Measurements from ENCODE around the gene CDC42BPB.

Gene CDC42BPB, protein sequence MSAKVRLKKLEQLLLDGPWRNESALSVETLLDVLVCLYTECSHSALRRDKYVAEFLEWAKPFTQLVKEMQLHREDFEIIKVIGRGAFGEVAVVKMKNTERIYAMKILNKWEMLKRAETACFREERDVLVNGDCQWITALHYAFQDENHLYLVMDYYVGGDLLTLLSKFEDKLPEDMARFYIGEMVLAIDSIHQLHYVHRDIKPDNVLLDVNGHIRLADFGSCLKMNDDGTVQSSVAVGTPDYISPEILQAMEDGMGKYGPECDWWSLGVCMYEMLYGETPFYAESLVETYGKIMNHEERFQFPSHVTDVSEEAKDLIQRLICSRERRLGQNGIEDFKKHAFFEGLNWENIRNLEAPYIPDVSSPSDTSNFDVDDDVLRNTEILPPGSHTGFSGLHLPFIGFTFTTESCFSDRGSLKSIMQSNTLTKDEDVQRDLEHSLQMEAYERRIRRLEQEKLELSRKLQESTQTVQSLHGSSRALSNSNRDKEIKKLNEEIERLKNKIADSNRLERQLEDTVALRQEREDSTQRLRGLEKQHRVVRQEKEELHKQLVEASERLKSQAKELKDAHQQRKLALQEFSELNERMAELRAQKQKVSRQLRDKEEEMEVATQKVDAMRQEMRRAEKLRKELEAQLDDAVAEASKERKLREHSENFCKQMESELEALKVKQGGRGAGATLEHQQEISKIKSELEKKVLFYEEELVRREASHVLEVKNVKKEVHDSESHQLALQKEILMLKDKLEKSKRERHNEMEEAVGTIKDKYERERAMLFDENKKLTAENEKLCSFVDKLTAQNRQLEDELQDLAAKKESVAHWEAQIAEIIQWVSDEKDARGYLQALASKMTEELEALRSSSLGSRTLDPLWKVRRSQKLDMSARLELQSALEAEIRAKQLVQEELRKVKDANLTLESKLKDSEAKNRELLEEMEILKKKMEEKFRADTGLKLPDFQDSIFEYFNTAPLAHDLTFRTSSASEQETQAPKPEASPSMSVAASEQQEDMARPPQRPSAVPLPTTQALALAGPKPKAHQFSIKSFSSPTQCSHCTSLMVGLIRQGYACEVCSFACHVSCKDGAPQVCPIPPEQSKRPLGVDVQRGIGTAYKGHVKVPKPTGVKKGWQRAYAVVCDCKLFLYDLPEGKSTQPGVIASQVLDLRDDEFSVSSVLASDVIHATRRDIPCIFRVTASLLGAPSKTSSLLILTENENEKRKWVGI (N-terminal part only)

DNA sequence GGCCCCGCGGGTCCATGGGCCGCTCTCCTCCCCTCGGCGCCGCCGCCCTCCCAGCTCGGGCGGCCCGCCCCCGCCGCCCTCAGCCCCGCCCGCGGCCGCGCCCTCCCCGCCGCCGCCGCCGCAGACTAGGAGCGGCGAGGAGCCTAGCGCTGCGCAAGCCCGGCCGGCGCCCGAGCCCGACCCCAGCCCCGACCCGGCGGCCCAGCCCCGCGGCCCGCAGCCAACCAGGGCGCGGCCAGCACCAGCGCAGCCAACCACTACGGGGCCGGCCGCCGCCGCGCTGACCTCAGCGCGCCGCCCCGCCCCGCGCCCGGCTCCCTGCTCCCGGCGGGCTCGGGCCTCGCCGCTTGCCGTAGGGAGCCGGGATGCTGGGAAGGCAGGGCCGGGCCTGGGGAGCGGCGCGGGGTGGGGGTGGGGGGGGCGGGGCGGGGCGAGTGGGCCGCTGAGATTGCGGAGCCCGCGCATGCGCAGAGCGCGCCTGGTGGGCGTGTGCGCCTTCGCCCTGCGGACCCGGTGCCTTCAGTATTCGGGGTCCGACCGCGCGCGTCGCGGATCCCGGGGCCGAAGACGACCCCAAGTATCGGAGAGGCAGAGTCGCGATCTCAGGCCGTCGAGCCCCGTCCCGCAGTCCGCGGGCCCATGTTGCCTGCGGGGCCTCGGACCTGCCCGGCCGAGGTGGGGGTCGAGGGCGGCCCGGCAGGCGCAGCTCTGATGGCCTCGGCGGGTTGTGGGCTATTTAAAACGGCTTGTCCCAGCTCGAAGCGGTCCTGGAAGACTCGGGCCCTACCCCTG, at the start of gene CDC42BPB:
Gene CDC42BPB, minus strand, starts transcription at position 178 of the 792 bp plus-strand sequence. CDS start 376 bp downstream, outside the sequence.
- DNase-seq (ENCODE audit: low read depth in 2 of 2), result peak; percentile 25 to 63

GRCh38 chr14:103105580-103106150, 48.3 kb upstream of the CDC42BPB start:
- no peak for DNase-seq (ENCODE audit: low read depth in 2 of 2)

GRCh38 chr14:103104654-103105452, 47.5 kb upstream of the CDC42BPB start:
- peak; percentile 47 to 50 for DNase-seq (ENCODE audit: low read depth in 2 of 2)

- DNase-seq (ENCODE audit: low read depth in 2 of 2), result no peak
Observed at GRCh38 chr14:103104389-103104653, 47.0 kb upstream of the CDC42BPB start.

GRCh38 chr14:103103461-103104388, 46.4 kb upstream of the CDC42BPB start:
- no peak for DNase-seq (ENCODE audit: low read depth in 2 of 2)

DNA sequence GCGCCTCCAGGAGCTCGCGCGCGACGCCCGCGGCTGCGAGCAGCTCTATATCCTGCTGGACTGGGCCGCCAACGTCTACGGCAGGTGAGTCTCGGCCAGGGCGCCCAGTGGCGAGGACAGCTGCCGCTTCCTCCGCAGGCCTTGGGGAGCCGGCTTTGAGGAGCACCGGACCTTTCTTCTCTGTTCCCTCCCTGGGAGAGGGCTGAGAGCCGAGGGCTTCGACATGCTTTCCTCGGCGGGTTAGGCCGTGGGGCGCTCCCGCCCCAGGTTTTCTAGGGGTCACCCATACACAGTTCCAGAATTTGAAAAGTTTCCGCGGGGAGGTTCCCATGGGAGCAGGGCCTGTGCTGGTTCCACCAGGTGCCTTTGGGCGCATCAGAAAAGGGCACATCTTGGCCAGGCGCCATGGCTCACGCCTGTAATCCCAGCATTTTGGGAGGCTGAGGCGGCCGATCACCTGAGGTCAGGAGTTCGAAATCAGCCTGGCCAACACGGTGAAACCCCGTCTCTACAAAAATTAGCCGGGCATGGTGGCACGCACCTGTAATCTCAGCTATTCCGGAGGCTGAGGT, 45.4 kb upstream of the CDC42BPB start:
- no peak for DNase-seq (ENCODE audit: low read depth in 2 of 2)

DNA sequence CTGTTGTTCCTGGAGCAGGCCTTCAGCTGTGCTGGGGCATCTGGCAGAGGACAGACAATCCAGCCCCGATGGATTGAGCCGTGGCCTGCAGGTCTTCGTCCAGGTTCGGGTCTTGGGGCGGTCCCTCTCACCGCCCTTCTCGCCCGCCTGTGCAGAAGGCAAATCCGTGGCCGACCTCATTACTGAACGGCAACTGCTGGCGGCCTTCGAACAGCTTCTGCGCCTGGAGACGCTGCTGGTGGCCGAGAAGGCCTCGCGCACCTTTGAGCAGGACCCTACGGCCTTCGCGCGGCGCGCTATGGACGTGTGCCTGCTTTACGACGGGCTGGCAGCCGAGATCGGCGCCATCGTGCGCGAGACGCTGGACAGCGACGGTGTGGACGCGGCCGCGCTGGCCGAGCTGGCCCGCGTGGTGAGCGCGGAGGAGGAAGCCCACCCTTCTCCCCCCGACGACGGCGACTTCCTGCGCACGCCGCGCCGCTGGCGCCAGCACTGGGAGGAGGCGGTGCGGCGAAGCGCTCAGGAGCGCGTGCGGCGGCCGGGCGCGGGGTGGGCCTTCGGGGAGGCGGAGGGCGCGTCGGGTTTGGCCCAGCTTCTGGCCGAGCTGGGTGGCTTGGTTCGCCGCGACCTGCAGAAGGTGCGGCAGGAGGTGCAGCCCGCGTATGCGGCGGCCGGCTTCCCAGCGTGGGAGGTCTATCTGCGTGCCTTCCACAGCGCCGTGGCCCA, 44.8 kb upstream of the CDC42BPB start:
- DNase-seq (ENCODE audit: low read depth in 2 of 2), result no peak

GRCh38 chr14:103101257-103101962, 44.1 kb upstream of the CDC42BPB start:
- DNase-seq (ENCODE audit: low read depth in 2 of 2), result no peak

DNA sequence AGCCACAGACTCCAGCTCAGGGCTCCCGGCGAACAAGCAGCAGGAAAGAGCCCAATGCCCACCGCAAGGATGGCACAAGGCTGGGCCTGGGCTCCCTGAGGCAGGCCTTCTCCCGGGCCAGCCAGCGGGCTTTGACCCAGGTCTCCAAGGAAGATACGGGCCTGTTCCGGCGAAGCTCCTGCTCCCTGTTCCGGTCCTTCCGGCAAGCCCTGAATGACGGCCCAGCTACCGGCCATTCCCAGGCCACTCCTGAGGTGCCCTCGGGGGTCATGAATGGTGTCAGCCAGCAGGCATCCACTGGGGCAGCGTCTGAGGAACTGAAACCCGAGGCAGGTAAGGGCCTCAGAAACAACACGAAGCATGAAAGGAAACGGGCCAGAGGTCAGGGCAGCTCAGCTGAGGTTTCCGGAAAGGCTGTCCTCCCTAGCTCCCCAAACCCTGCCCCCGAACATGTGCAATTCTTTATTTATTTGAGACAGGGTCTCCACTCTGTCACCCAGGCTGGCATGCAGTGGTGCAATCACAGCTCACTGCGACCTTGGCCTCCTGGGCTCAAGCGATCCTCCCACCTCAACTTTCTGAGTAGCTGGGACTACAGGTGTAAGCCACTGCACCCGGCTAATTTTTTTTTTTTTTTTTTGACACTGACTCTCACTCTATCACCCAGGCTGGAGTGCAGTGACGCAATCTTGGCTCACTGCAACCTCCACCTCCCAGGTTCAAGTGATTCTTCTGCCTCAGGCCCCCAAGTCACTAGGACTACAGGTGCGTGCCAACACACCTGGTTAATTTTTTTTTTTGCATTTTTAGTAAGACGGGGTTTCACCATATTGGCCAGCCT, 43.2 kb upstream of the CDC42BPB start:
- DNase-seq (ENCODE audit: low read depth in 2 of 2), result no peak

GRCh38 chr14:103099733-103100280, 42.5 kb upstream of the CDC42BPB start:
- DNase-seq (ENCODE audit: low read depth in 2 of 2), result no peak

DNA sequence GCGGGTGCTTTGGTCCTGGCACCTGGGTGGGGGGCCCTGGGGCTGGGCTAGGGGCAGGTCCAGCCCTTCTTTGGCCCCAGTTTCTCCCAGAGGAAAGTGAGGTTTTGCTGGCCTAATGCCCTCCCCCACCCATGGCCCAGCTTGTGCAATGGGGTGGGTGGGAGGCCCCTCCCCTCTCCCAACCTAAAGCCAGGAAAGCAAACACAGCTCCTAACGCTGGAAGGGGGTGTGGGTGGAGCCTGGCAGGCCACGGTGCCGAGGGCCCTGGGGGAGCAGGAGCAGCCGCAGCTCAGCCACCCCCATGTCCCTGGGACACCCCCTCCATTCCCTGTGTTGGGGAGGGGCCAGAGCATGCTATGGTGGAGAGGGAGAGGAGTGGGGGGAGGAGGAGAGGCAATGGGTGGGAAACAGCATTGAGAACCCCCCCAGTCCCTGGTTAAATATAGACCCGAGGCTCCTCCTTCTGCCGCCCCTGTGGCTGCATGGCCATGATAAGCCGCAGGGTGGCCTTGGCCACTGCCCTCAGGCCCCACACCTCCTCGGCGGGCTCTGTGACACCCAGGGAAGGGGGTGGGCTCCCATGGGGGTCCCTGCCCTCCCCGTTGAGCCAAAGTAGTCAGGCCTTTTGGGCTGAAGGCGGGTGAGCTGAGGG, 41.9 kb upstream of the CDC42BPB start:
- no peak for DNase-seq (ENCODE audit: low read depth in 2 of 2)

GRCh38 chr14:103097994-103098957, 40.9 kb upstream of the CDC42BPB start:
- DNase-seq (ENCODE audit: low read depth in 2 of 2), result no peak

DNA sequence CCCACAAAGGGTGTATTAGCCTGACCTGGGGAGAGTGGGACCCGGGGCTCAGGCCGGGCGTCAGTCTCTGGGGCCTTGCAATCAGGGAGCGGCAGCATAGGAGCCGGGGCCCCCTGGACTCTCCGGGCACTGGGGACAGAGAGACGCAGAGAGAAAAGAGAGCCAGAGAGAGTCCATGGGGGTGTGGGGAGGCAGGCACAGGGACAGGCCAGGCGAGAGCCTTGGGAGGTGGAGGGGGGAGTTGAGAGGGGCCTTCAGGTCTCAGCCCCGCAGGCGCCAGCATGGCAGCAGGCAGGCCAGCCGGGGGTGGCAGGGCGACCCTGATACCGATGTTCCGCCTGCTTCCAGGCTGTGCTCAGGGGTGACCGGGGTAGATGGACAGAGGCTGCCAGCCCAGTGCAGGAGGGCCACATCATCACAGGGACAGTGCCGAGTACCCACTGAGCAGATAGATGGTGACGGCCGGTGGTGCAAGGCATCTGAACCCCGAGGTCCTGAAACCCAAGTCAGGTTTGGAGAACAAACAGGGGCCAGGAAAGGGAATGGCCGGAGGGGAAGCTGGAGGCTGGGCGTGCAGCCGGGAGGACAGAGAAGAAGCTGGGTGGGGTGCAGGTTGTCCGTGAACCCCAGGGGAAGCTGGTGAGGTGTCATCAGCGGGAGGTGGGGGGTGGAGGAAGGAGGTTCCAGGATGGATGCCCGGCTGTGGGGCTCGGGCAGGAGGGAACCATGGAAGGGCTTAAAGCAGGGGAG, 40.1 kb upstream of the CDC42BPB start:
- no peak for DNase-seq (ENCODE audit: low read depth in 2 of 2)

DNA sequence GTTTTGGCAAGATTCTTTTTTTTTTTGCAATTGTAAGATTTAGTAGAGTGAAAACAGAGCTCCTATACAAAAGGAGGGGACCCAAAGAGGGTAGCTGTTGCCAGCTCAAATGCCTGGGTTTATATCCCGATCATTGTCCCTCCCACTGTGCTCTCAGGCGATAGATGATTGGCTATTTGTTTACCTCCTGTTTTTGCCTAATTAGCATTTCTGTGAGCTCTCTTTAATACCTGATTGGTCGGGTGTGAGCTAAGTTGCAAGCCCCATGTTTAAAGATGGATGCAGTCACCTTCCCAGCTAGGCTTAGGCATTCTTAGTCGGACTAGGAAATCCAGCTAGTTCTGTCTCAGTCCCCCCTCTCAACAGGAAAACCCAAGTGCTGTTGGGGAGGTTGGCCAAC, 39.0 kb upstream of the CDC42BPB start:
- no peak for DNase-seq (ENCODE audit: low read depth in 2 of 2)

Measured in stimulated activated CD8-positive, alpha-beta memory T cell treated with anti-CD3 and anti-CD28 coated beads, Interleukin-15, amount 100 ng/mL, for 48 hours (primary cell).